ENCODE data around the gene KCNA10. TPM values are rescaled to one million over a fixed set of nuclear protein-coding genes. Genes with fewer than 3 reads are reported as not detected.

Gene KCNA10
- total and polyA plus RNA-seq, 2 donors (not counting 1 experiment from before 2014, with no cell fraction given): not detected

GRCh38 chr1:110475362-110476027, 43.5 kb downstream of the KCNA10 start:
- H2AFZ ChIP-seq (ENCODE audit: low read length): no peak overlapping the region
- H3K9me3 ChIP-seq (ENCODE audit: control insufficient read depth, insufficient read depth, low read depth, low read length): no peaks in the 10 kb centered on the region
- no peak overlapping the region for H3K9ac ChIP-seq (ENCODE audit: insufficient read depth, low read length)
- no peak for TF ChIP-seq CTCF (conservative IDR thresholded peaks at IDR 0.05 in 1 of 2, IDR thresholded peaks at IDR 0.05 in 1 of 2; ENCODE audit: low read depth in 1 of 2, low read length in 2 of 2)
- no peak for TF ChIP-seq EZH2 (IDR thresholded peaks at IDR 0.05; ENCODE audit: low read length, missing control alignments)
- H3K27ac ChIP-seq (ENCODE audit: insufficient read depth, low read length): no peak overlapping the region
- no peaks in the 10 kb centered on the region for H3K36me3 ChIP-seq (ENCODE audit: control insufficient read depth, insufficient read depth, low read length)
- no peak for DNase-seq (ENCODE audit: low read depth in 2 of 2)
- H3K27me3 ChIP-seq (ENCODE audit: control insufficient read depth, insufficient read depth, low read length): peaks cover 3% of the 10 kb centered on the region
- no peaks in the 10 kb centered on the region for H3K79me2 ChIP-seq (ENCODE audit: control insufficient read depth, insufficient read depth, low read length)
- no peaks in the 10 kb centered on the region for H4K20me1 ChIP-seq (ENCODE audit: control insufficient read depth, extremely low read depth, insufficient read depth, low read length)
- no peak overlapping the region for H3K4me3 ChIP-seq (replicated peaks in 1 of 4; ENCODE audit: control extremely low read depth in 1 of 4, insufficient read depth in 1 of 4, low read depth in 3 of 4, low read length in 4 of 4)
- peaks cover 2% of the 10 kb centered on the region for H3K4me1 ChIP-seq (ENCODE audit: control insufficient read depth, extremely low read depth, insufficient read depth, low read length)
- H3K4me2 ChIP-seq (ENCODE audit: extremely low read depth, insufficient read depth, low read length): no peak overlapping the region

GRCh38 chr1:110474444-110474843, 44.5 kb downstream of the KCNA10 start:
- Histone ChIP-seq H3K9ac (ENCODE audit: insufficient read depth, low read length) (no peak overlapping the region), H3K79me2 (ENCODE audit: control insufficient read depth, insufficient read depth, low read length) (no peaks in the 10 kb centered on the region), H3K27me3 (ENCODE audit: control insufficient read depth, insufficient read depth, low read length) (peaks cover 3% of the 10 kb centered on the region), H3K27ac (ENCODE audit: insufficient read depth, low read length) (no peak overlapping the region), H4K20me1 (ENCODE audit: control insufficient read depth, extremely low read depth, insufficient read depth, low read length) (no peaks in the 10 kb centered on the region), H3K4me1 (ENCODE audit: control insufficient read depth, extremely low read depth, insufficient read depth, low read length) (peaks cover 2% of the 10 kb centered on the region), H3K9me3 (ENCODE audit: control insufficient read depth, insufficient read depth, low read depth, low read length) (no peaks in the 10 kb centered on the region), H3K4me3 (replicated peaks in 1 of 4; ENCODE audit: control extremely low read depth in 1 of 4, insufficient read depth in 1 of 4, low read depth in 3 of 4, low read length in 4 of 4) (no peak overlapping the region), H3K36me3 (ENCODE audit: control insufficient read depth, insufficient read depth, low read length) (no peaks in the 10 kb centered on the region), H2AFZ (ENCODE audit: low read length) (no peak overlapping the region), H3K4me2 (ENCODE audit: extremely low read depth, insufficient read depth, low read length) (no peak overlapping the region)
- TF ChIP-seq CTCF (conservative IDR thresholded peaks at IDR 0.05 in 1 of 2, IDR thresholded peaks at IDR 0.05 in 1 of 2; ENCODE audit: low read depth in 1 of 2, low read length in 2 of 2) (no peak), EZH2 (IDR thresholded peaks at IDR 0.05; ENCODE audit: low read length, missing control alignments) (no peak)
- no peak for DNase-seq (ENCODE audit: low read depth in 2 of 2)

- peaks cover 3% of the 10 kb centered on the region for H3K27me3 ChIP-seq (ENCODE audit: control insufficient read depth, insufficient read depth, low read length)
- H3K36me3 ChIP-seq (ENCODE audit: control insufficient read depth, insufficient read depth, low read length): no peaks in the 10 kb centered on the region
- H2AFZ ChIP-seq (ENCODE audit: low read length): no peak overlapping the region
- no peaks in the 10 kb centered on the region for H3K9me3 ChIP-seq (ENCODE audit: control insufficient read depth, insufficient read depth, low read depth, low read length)
- H4K20me1 ChIP-seq (ENCODE audit: control insufficient read depth, extremely low read depth, insufficient read depth, low read length): no peaks in the 10 kb centered on the region
- no peak overlapping the region for H3K9ac ChIP-seq (ENCODE audit: insufficient read depth, low read length)
- H3K4me2 ChIP-seq (ENCODE audit: extremely low read depth, insufficient read depth, low read length): no peak overlapping the region
- H3K79me2 ChIP-seq (ENCODE audit: control insufficient read depth, insufficient read depth, low read length): no peaks in the 10 kb centered on the region
- H3K27ac ChIP-seq (ENCODE audit: insufficient read depth, low read length): no peak overlapping the region
- no peak for DNase-seq (ENCODE audit: low read depth in 2 of 2)
- TF ChIP-seq EZH2 (IDR thresholded peaks at IDR 0.05; ENCODE audit: low read length, missing control alignments) (no peak), CTCF (conservative IDR thresholded peaks at IDR 0.05 in 1 of 2, IDR thresholded peaks at IDR 0.05 in 1 of 2; ENCODE audit: low read depth in 1 of 2, low read length in 2 of 2) (no peak)
- H3K4me3 ChIP-seq (replicated peaks in 1 of 4; ENCODE audit: control extremely low read depth in 1 of 4, insufficient read depth in 1 of 4, low read depth in 3 of 4, low read length in 4 of 4): no peak overlapping the region
- no peaks in the 10 kb centered on the region for H3K4me1 ChIP-seq (ENCODE audit: control insufficient read depth, extremely low read depth, insufficient read depth, low read length)
These were observed 46.4 kb downstream of the KCNA10 start for GRCh38 chr1:110472546-110472945.
